ENCODE data around the gene EID1. TPM values are rescaled to one million over a fixed set of nuclear protein-coding genes. Genes with fewer than 3 reads are reported as not detected.

The EID1 gene
- total and polyA plus RNA-seq, 4 donors: 45.7 to 70.6 (median 61.1) TPM

- Histone ChIP-seq H3K4me1 (ENCODE audit: control insufficient read depth in 4 of 4, insufficient read depth in 4 of 4, low read length in 3 of 4) (no peaks in the 10 kb centered on the region), H3K9ac (ENCODE audit: low read depth in 1 of 2, low read length in 2 of 2) (no peak overlapping the region), H3K9me3 (ENCODE audit: control insufficient read depth in 4 of 4, low read length in 3 of 4) (peaks cover 0 to 2% (median 1%) of the 10 kb centered on the region in 4 donors), H3K27me3 (ENCODE audit: control insufficient read depth in 4 of 4, insufficient read depth in 4 of 4, low read length in 3 of 4) (no peaks in the 10 kb centered on the region), H3K4me3 (ENCODE audit: low read depth in 1 of 3, low read length in 3 of 3) (no peak overlapping the region), H3K36me3 (ENCODE audit: control insufficient read depth in 4 of 4, insufficient read depth in 3 of 4, low read depth in 1 of 4, low read length in 3 of 4) (no peaks in the 10 kb centered on the region), H3K27ac (ENCODE audit: low read depth in 1 of 2, low read length in 2 of 2) (no peak overlapping the region)
- 82% methylated on average over 5 of the region's 5 CpGs for WGBS
- TF ChIP-seq FOXA1 (IDR thresholded peaks at IDR 0.05): no peak
- no peak for TF ChIP-seq RXRA (IDR thresholded peaks at IDR 0.05)
- TF ChIP-seq FOXA2 (IDR thresholded peaks at IDR 0.05): no peak
- TF ChIP-seq REST (IDR thresholded peaks at IDR 0.05): no peak
- no peak for TF ChIP-seq YY1 (IDR thresholded peaks at IDR 0.05)
- TF ChIP-seq SP1 (IDR thresholded peaks at IDR 0.05): no peak
- no peak for TF ChIP-seq ATF3 (IDR thresholded peaks at IDR 0.05)
- TF ChIP-seq NR2F2 (IDR thresholded peaks at IDR 0.05): no peak
- TF ChIP-seq HNF4A (conservative IDR thresholded peaks at IDR 0.05): no peak
- no peak for TF ChIP-seq GABPA (IDR thresholded peaks at IDR 0.05 in 1 of 2, conservative IDR thresholded peaks at IDR 0.05 in 1 of 2)
- TF ChIP-seq EGR1 (IDR thresholded peaks at IDR 0.05; ENCODE audit: low read depth in 2 of 2): no peak
- no peak for TF ChIP-seq ZBTB33 (IDR thresholded peaks at IDR 0.05)
- no peak for TF ChIP-seq CTCF (IDR thresholded peaks at IDR 0.05; ENCODE audit: low read depth, low read length, missing input control)
- TF ChIP-seq RAD21 (IDR thresholded peaks at IDR 0.05): no peak
- no peak for TF ChIP-seq TAF1 (conservative IDR thresholded peaks at IDR 0.05)
- no peak for TF ChIP-seq JUND (IDR thresholded peaks at IDR 0.05)
- no peak for TF ChIP-seq MAX (IDR thresholded peaks at IDR 0.05)
- TF ChIP-seq HNF4G (IDR thresholded peaks at IDR 0.05): no peak
- DNase-seq (ENCODE audit: low spot score): no peak
These were observed 43.2 kb upstream of the EID1 start for GRCh38 chr15:48834756-48835155.
